Measurements from ENCODE around the gene ETF1.

- TF ChIP-seq TAF1 (IDR thresholded peaks at IDR 0.05; ENCODE audit: borderline replicate concordance, insufficient read depth, low read length) (peak; percentile 84), POLR2AphosphoS5 (IDR thresholded peaks at IDR 0.05; ENCODE audit: low read depth, low read length) (peak; percentile 79), SIN3A (IDR thresholded peaks at IDR 0.05; ENCODE audit: borderline replicate concordance, insufficient read depth, low read length) (peak; percentile 90), FOXP2 (optimal IDR thresholded peaks at IDR 0.05; ENCODE audit: borderline replicate concordance, extremely low read depth, extremely low read length, insufficient read depth) (peak; percentile 87), REST (IDR thresholded peaks at IDR 0.05; ENCODE audit: insufficient read depth in 1 of 2, low read depth in 2 of 2, low read length in 2 of 2) (0 out of 4 replicates have a peak, but pooled peaks have one; percentile 39 to 44)
Measured at GRCh38 chr5:138575194-138576015, 32.4 kb upstream of the ETF1 start, which contains the start of gene HSPA9.
